Measurements from ENCODE around the gene SPATA9.

GRCh38 chr5:95686651-95687050 lies 3.9 kb upstream of the SPATA9 start:
- no peak for TF ChIP-seq CTCF (tag by site-specific recombination; IDR thresholded peaks at IDR 0.05)
- no peak for TF ChIP-seq WT1 (tag by site-specific recombination; IDR thresholded peaks at IDR 0.05)
- no peak for TF ChIP-seq ZNF776 (tag by site-specific recombination; IDR thresholded peaks at IDR 0.05; ENCODE audit: borderline replicate concordance)
- no peak for TF ChIP-seq REST (tag by site-specific recombination; IDR thresholded peaks at IDR 0.05)
- TF ChIP-seq ZSCAN4 (tag by site-specific recombination; IDR thresholded peaks at IDR 0.05) = no peak
- no peak for TF ChIP-seq ZNF423 (tag by site-specific recombination; IDR thresholded peaks at IDR 0.05)
- no peak for TF ChIP-seq ZSCAN5A (tag by site-specific recombination; IDR thresholded peaks at IDR 0.05)
- TF ChIP-seq ZEB2 (tag by site-specific recombination; IDR thresholded peaks at IDR 0.05) = no peak
- no peak for TF ChIP-seq ZNF513 (tag by site-specific recombination; IDR thresholded peaks at IDR 0.05)
- TF ChIP-seq YY1 (tag by site-specific recombination; IDR thresholded peaks at IDR 0.05) = no peak
- TF ChIP-seq ZFP37 (tag by site-specific recombination; IDR thresholded peaks at IDR 0.05) = no peak
- TF ChIP-seq HOXA7 (CRISPR knock-in tag; IDR thresholded peaks at IDR 0.05; ENCODE audit: borderline replicate concordance) = no peak
